Measurements from ENCODE around the gene ANK2. TPM values are rescaled to one million over a fixed set of nuclear protein-coding genes. Genes with fewer than 3 reads are reported as not detected.

Gene ANK2
- total RNA-seq, 2 experiments from 2014 or later: 0.38 to 4.0 TPM

GRCh38 chr4:113025416-113025815 is 24.0 kb upstream of the ANK2 start:
- intact Hi-C loops (cut with micrococcal nuclease; ENCODE audit: unreplicated experiment): no loop called here
- H3K27ac ChIP-seq (ENCODE audit: low read depth, low read length, poor library complexity, severe bottlenecking): no peak overlapping the region
- no peaks in the 10 kb centered on the region for H3K4me1 ChIP-seq (ENCODE audit: insufficient read depth, low read length, poor library complexity, severe bottlenecking)
- DNase-seq (ENCODE audit: low spot score): no peak
- no peak for TF ChIP-seq CTCF (conservative IDR thresholded peaks at IDR 0.05; ENCODE audit: low read length)
- TF ChIP-seq EZH2phosphoT487 (IDR thresholded peaks at IDR 0.05; ENCODE audit: borderline replicate concordance, low read depth, low read length): no peak
- POLR2A ChIA-PET: no interaction called here
- no peaks in the 10 kb centered on the region for H3K79me2 ChIP-seq (ENCODE audit: insufficient read depth, low read depth, low read length)
- H2AFZ ChIP-seq (ENCODE audit: low read length): no peak overlapping the region
- no TSS peak for BruUV-seq (replicated peaks)
- no peak overlapping the region for H3K4me3 ChIP-seq (ENCODE audit: low read depth, low read length, poor library complexity, severe bottlenecking)
- no peak overlapping the region for H3K4me2 ChIP-seq (ENCODE audit: low read length)
- H3K9me3 ChIP-seq (ENCODE audit: low read length): no peaks in the 10 kb centered on the region
- H3K9me2 ChIP-seq (ENCODE audit: insufficient read depth, low read length): no peaks in the 10 kb centered on the region
- no peaks in the 10 kb centered on the region for H3K36me3 ChIP-seq (ENCODE audit: insufficient read depth, low read length)
- CTCF ChIA-PET (ENCODE audit: unreplicated experiment): no interaction called here
- no peaks in the 10 kb centered on the region for H4K20me1 ChIP-seq (ENCODE audit: insufficient read depth, low read length)

GRCh38 chr4:113026556-113026955 is 22.9 kb upstream of the ANK2 start:
- Histone ChIP-seq H2AFZ (ENCODE audit: low read length) (no peak overlapping the region), H3K9me3 (ENCODE audit: low read length) (no peaks in the 10 kb centered on the region)

More at GRCh38 chr4:113026556-113026955, 22.9 kb upstream of the ANK2 start:
- Histone ChIP-seq H3K27ac (ENCODE audit: low read depth, low read length, poor library complexity, severe bottlenecking) (no peak overlapping the region), H3K4me3 (ENCODE audit: low read depth, low read length, poor library complexity, severe bottlenecking) (no peak overlapping the region), H3K9me2 (ENCODE audit: insufficient read depth, low read length) (no peaks in the 10 kb centered on the region), H3K79me2 (ENCODE audit: insufficient read depth, low read depth, low read length) (no peaks in the 10 kb centered on the region), H4K20me1 (ENCODE audit: insufficient read depth, low read length) (no peaks in the 10 kb centered on the region), H3K36me3 (ENCODE audit: insufficient read depth, low read length) (no peaks in the 10 kb centered on the region), H3K4me2 (ENCODE audit: low read length) (no peak overlapping the region), H3K4me1 (ENCODE audit: insufficient read depth, low read length, poor library complexity, severe bottlenecking) (no peaks in the 10 kb centered on the region)
- TF ChIP-seq EZH2phosphoT487 (IDR thresholded peaks at IDR 0.05; ENCODE audit: borderline replicate concordance, low read depth, low read length) (no peak), CTCF (conservative IDR thresholded peaks at IDR 0.05; ENCODE audit: low read length) (no peak)
- CTCF ChIA-PET (ENCODE audit: unreplicated experiment): no interaction called here
- no peak for DNase-seq (ENCODE audit: low spot score)
- BruUV-seq (replicated peaks): no TSS peak
- POLR2A ChIA-PET: no interaction called here
- intact Hi-C loops (cut with micrococcal nuclease; ENCODE audit: unreplicated experiment): no loop called here
